GM19240 (cell line): ENCODE data around the gene OR51G2.
"Not testable (repeated sequence)": the region's sequence is repeated elsewhere in the genome, so short reads cannot be mapped to it uniquely, and the experiment has no call there.

Source experiments
- DNase-seq: peaks from one replicate; pipeline ENCODE4 v3.0.0; 2011; ENCODE audit warnings: low spot score; ENCODE audit not compliant: insufficient read length

The OR51G2 gene

DNA sequence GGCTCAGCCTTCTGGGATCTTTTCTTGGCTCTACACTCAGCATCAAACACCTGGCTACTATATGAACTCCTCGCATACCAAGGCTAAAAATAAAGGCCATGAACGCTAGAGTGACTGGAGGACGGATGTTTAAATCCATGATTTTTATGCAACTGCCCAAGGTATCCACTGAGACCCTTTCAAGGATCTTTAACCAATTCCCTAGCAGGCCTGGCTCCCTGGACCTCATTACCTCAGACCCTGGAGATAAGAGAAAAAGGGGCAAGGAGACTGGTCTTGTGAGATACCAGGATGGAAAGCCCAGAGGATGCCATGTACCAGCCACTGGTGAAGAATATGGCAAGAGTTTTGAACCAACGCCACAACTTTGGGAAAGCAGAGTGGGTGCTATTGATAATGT lies at the start of gene OR51G2:
TSS of gene OR51G2 (minus strand) at position 101 of the 400 bp plus-strand sequence. CDS start 3,687 bp downstream, outside the sequence.
- DNase-seq, result no peak

DNA sequence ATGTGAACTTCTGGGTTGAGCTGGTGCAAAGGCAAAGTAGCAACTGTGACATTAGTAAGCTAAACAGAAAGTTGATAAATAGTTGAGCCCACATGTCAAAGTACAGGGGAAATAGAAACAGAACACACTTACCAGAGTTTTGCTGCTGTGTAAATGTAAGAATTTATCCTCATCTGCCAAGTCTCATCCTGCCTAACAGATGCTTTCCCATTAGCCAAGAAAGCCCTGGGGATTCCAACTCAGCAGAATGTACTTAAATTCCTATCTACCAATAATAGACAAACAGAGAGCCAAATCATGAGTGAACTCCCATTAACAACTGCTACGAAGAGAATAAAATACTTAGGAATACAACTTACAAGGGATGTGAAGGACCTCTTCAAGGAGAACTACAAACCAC lies 43.7 kb upstream of the OR51G2 start:
- no peak for DNase-seq

- no peak for DNase-seq
Measured at GRCh38 chr11:4960877-4961276, 41.7 kb upstream of the OR51G2 start.

GRCh38 chr11:4957396-4957795 lies 38.2 kb upstream of the OR51G2 start:
- no peak for DNase-seq

DNA sequence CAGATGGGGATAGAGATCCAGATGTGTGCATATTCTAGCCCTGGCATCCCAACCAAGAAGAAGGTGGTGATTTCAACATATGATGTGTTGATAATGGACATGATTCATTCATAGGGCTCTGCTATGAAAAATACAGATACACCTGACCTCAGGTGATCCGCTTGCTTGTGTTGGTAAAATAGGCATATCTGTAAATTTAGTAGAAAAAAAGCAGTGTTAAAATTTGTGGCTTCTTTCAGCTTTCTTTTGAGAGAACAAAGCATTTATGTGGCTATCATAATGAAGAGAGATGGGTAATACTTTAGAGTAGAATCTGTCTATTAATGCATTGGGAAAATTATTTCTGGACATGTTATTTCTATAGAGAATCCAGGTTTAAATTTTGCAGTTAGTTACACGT lies 36.5 kb upstream of the OR51G2 start, which contains the start of gene OR51A2:
TSS of gene OR51A2 (minus strand) at position 101 of the 400 bp plus-strand sequence. CDS start at position 101, 0 bp downstream.
- DNase-seq, result not testable (repeated sequence)

DNA sequence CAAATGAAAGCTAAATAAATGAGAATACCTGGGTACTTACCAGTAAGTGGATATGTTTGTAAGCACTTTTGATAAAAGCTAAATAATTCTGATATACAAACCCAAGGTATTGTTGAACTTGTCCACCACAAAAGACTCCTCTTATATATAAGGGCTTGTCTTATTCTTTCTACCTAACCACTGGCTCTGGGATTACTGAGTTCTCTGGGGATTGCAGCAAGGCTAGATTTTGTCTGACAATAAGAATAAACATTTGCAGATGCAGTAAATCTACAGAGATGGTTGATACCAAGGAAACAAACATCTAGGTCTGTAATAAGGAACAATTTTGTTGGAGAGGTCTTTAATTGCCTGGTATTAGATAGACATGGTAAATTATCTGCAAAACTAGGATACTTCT lies 28.4 kb upstream of the OR51G2 start, which contains the start of gene OR51A4:
TSS of gene OR51A4 (minus strand) at position 101 of the 400 bp plus-strand sequence. CDS start 505 bp downstream, outside the sequence.
- no peak for DNase-seq

DNA sequence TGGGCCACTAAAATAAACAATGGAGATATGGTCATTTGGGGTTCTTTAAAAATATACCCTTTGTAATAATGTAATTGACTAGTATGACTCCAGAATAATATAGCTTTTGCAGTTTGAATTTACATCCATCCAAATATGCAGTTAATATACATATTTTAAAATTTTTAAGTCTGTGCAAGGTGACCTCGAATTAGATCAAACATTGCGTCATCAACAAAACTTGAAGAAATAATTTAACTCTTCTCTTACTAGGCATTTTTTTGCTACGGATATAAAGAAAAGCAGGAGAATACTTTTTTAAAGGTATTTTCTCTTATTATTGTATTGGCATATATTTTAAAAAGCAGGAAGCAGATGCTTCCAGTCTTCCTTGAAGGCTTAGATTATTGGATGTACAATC lies 17.6 kb upstream of the OR51G2 start:
- DNase-seq, result no peak

- no peak for DNase-seq
Measured at GRCh38 chr11:4932751-4933150, 13.6 kb upstream of the OR51G2 start.

DNA sequence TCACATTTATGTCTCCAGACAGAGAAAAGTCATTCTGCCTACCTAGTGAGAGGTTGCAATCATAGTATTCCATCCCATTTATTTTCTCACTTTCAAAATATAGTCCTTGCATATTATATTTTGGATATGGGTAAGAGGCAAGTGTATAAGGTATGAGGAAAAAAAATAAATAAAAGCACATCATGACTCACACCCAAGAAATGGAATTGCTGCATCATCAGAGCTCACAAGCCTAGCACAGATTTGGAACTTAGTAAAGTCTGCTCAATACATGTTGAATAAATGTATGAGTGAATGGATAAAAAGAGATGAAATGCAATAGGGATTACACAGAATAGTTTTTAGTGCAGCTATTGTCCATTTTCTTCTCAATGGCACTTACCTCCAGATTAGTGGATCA lies 7.5 kb upstream of the OR51G2 start:
- DNase-seq, result no peak

GRCh38 chr11:4924239-4924638 lies 5.1 kb upstream of the OR51G2 start, which contains the start of gene OR51G1:
TSS of gene OR51G1 (minus strand) at chr11:4924339. CDS start at chr11:4924339, 0 bp downstream.
- DNase-seq, result no peak

DNA sequence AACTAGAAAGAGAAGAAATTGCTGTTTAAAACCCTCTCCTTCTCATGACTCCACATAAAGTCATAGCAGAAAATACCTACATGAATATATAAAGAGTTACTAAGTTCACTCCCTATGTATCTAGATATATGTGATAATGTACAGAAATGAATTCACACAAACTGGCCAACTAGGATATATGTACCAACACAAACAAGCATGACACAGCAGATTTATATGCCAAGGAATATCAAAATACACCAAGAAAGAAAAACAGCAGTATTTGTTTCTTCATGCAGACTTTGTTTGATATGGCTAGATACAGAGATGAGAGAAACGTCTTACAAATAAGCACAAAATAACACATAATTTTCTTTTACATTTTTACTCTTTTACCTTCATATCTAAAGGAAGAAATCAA lies 3.2 kb upstream of the OR51G2 start:
- no peak for DNase-seq

- DNase-seq, result no peak
Measured at GRCh38 chr11:4921796-4922195, 2.6 kb upstream of the OR51G2 start.

- DNase-seq, result no peak
Measured at GRCh38 chr11:4916581-4916980, 2.6 kb downstream of the OR51G2 start.

DNA sequence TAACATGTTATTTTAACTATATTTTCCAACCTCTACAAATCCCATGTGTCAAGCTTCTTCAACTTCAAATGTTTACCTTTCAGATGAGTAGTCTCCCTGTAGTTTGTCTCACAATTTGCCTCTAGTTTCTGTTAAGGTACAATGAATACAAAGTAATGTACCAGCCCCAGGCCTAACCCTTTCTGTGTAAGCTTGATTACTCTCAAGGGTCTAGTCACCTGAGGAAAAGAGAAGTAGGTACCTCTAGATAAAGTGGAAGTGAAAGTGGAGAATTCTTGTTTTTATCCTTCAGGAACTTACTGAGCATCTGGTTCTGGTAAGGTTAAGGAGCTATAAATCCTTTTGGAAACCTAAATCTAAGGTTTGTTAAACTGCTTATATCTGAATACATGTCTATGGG lies 15.7 kb downstream of the OR51G2 start, which contains the start of gene OR51A7:
TSS of gene OR51A7 (plus strand) at position 300 of the 400 bp plus-strand sequence. CDS start 3,587 bp downstream, outside the sequence.
- DNase-seq, result no peak

- DNase-seq, result no peak
Measured at GRCh38 chr11:4891996-4892640, 27.0 kb downstream of the OR51G2 start.

GRCh38 chr11:4890279-4890678 lies 28.9 kb downstream of the OR51G2 start:
- DNase-seq, result no peak

GRCh38 chr11:4887591-4887990 lies 31.6 kb downstream of the OR51G2 start:
- no peak for DNase-seq

GRCh38 chr11:4886186-4886585 lies 33.0 kb downstream of the OR51G2 start:
- no peak for DNase-seq

GRCh38 chr11:4884361-4884760 lies 34.8 kb downstream of the OR51G2 start:
- no peak for DNase-seq

DNA sequence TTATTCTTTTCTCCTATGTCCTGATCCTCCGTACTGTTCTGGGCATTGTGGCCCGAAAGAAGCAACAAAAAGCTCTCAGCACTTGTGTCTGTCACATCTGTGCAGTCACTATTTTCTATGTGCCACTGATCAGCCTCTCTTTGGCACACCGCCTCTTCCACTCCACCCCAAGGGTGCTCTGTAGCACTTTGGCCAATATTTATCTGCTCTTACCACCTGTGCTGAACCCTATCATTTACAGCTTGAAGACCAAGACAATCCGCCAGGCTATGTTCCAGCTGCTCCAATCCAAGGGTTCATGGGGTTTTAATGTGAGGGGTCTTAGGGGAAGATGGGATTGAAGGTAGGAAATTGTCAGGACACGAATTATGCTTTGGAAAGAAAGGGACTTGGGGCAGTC lies 36.6 kb downstream of the OR51G2 start:
- no peak for DNase-seq

DNA sequence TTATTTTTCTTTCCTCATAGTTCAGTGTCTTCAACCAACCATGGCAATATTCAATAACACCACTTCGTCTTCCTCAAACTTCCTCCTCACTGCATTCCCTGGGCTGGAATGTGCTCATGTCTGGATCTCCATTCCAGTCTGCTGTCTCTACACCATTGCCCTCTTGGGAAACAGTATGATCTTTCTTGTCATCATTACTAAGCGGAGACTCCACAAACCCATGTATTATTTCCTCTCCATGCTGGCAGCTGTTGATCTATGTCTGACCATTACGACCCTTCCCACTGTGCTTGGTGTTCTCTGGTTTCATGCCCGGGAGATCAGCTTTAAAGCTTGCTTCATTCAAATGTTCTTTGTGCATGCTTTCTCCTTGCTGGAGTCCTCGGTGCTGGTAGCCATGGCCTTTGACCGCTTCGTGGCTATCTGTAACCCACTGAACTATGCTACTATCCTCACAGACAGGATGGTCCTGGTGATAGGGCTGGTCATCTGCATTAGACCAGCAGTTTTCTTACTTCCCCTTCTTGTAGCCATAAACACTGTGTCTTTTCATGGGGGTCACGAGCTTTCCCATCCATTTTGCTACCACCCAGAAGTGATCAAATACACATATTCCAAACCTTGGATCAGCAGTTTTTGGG lies 37.2 kb downstream of the OR51G2 start, which contains the start of gene OR51T1:
TSS of gene OR51T1 (plus strand) at position 41 of the 641 bp plus-strand sequence. CDS start at position 41, 0 bp downstream.
- no peak for DNase-seq

- DNase-seq, result no peak
Measured at GRCh38 chr11:4881188-4881587, 38.0 kb downstream of the OR51G2 start.
